ENCODE measurements around the gene ANKRD65. TPM values are rescaled to one million over a fixed set of nuclear protein-coding genes. Genes with fewer than 3 reads are reported as not detected.
"Not testable (repeated sequence)": the region's sequence is repeated elsewhere in the genome, so short reads cannot be mapped to it uniquely, and the experiment has no call there.

The ANKRD65 gene
- total RNA-seq, 2 experiments from 2014 or later = not detected

GRCh38 chr1:1430992-1431844 lies 10.1 kb upstream of the ANKRD65 start:
- ATAC-seq (no peak), DNase-seq (no peak)
- H3K27me3 Mint-ChIP-seq = peaks cover 19% of the 10 kb centered on the region
- intact Hi-C loops (cut with micrococcal nuclease) = no loop called here
- no peaks in the 10 kb centered on the region for H3K9me3 Mint-ChIP-seq
- CTCF ChIA-PET = interaction anchor here (0.5 to 1.2 kb wide), 2 partner anchors 9 to 10 kb away, joined by 3 read pairs; no protein-coding TSS in a partner anchor
- no peaks in the 10 kb centered on the region for H3K36me3 Mint-ChIP-seq (ENCODE audit: low read depth)
- TF ChIP-seq CTCF (IDR thresholded peaks at IDR 0.05) = no peak
- peaks cover 13% of the 10 kb centered on the region for H3K4me1 Mint-ChIP-seq (ENCODE audit: low read depth)
- no peak overlapping the region for H3K27ac Mint-ChIP-seq
- POLR2A ChIA-PET = no interaction called here
- no peak overlapping the region for H3K4me3 Mint-ChIP-seq

GRCh38 chr1:1430114-1430982 lies 9.3 kb upstream of the ANKRD65 start:
- DNase-seq (no peak), ATAC-seq (no peak)
- POLR2A ChIA-PET = no interaction called here
- no peak overlapping the region for H3K27ac Mint-ChIP-seq
- no peaks in the 10 kb centered on the region for H3K9me3 Mint-ChIP-seq
- peaks cover 23% of the 10 kb centered on the region for H3K27me3 Mint-ChIP-seq
- CTCF ChIA-PET = interaction anchor here (1.2 kb wide), 1 partner anchor 10 kb away, joined by 3 read pairs; no protein-coding TSS in a partner anchor
- intact Hi-C loops (cut with micrococcal nuclease) = no loop called here
- no peak for TF ChIP-seq CTCF (IDR thresholded peaks at IDR 0.05)
- no peaks in the 10 kb centered on the region for H3K36me3 Mint-ChIP-seq (ENCODE audit: low read depth)
- peaks cover 12% of the 10 kb centered on the region for H3K4me1 Mint-ChIP-seq (ENCODE audit: low read depth)
- no peak overlapping the region for H3K4me3 Mint-ChIP-seq

GRCh38 chr1:1429671-1430073 lies 8.6 kb upstream of the ANKRD65 start:
- Mint-ChIP-seq H3K36me3 (ENCODE audit: low read depth) (no peaks in the 10 kb centered on the region), H3K4me3 (no peak overlapping the region), H3K27ac (no peak overlapping the region), H3K9me3 (no peaks in the 10 kb centered on the region), H3K4me1 (ENCODE audit: low read depth) (peaks cover 8% of the 10 kb centered on the region), H3K27me3 (peaks cover 20% of the 10 kb centered on the region)
- DNase-seq (no peak), ATAC-seq (no peak)
- CTCF ChIA-PET = interaction anchor here (0.7 kb wide), 1 partner anchor 12 kb away, joined by 3 read pairs; no protein-coding TSS in a partner anchor
- POLR2A ChIA-PET = no interaction called here
- intact Hi-C loops (cut with micrococcal nuclease) = no loop called here
- no peak for TF ChIP-seq CTCF (IDR thresholded peaks at IDR 0.05)

- H3K27me3 Mint-ChIP-seq = peaks cover 20% of the 10 kb centered on the region
- H3K9me3 Mint-ChIP-seq; H3K36me3 Mint-ChIP-seq (ENCODE audit: low read depth); POLR2A ChIA-PET; H3K4me3 Mint-ChIP-seq; ATAC-seq; intact Hi-C loops (cut with micrococcal nuclease); DNase-seq; H3K4me1 Mint-ChIP-seq (ENCODE audit: low read depth); H3K27ac Mint-ChIP-seq: not testable (repeated sequence)
- CTCF ChIA-PET = interaction anchor here (0.7 kb wide), 1 partner anchor 12 kb away, joined by 3 read pairs; no protein-coding TSS in a partner anchor
Observed at GRCh38 chr1:1428967-1429366, 7.9 kb upstream of the ANKRD65 start.

- Mint-ChIP-seq H3K4me1 (ENCODE audit: low read depth) (peaks cover 7% of the 10 kb centered on the region), H3K27me3 (peaks cover 21% of the 10 kb centered on the region), H3K9me3 (no peaks in the 10 kb centered on the region), H3K27ac (no peak overlapping the region), H3K36me3 (ENCODE audit: low read depth) (no peaks in the 10 kb centered on the region), H3K4me3 (no peak overlapping the region)
- POLR2A ChIA-PET = no interaction called here
- DNase-seq = no peak
- CTCF ChIA-PET = no interaction called here
- intact Hi-C loops (cut with micrococcal nuclease) = no loop called here
- ATAC-seq = no peak
- no peak for TF ChIP-seq CTCF (IDR thresholded peaks at IDR 0.05)
Observed at GRCh38 chr1:1428174-1428573, 7.1 kb upstream of the ANKRD65 start.
